AG20443 (cell line): ENCODE results near the gene KRTAP10-8.
A peak's percentile ranks its signal among the peaks of the same experiment; 100 is the strongest.
"Not testable (repeated sequence)": the region's sequence is repeated elsewhere in the genome, so short reads cannot be mapped to it uniquely, and the experiment has no call there.

Experiments used
- DNase-seq: peaks from one replicate; pipeline ENCODE4 v3.0.0; 2012; ENCODE audit warnings: low spot score, mixed read lengths

KRTAP10-8 gene

DNA sequence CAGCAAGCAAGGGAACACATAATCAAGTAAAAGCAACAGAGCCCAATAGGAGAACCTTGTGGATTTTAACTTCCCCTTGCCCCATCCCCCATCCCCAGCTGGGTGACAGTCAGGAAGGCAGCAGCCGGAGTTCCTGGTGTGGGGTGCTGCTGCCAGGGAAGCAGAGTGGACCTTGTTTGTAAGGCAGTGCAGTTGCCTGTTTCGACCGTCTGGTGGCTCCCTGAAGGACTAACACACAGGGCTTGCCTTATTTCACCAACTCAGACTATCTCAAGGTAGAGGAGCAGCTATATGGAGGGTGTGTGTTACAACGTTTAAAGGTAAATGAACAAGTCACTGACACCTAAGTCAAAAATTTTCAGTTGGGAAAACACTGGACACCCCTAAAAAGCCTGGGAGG is 6.6 kb downstream of the KRTAP10-8 start:
- DNase-seq = peak; percentile 30

- DNase-seq = no peak
These were observed 7.0 kb downstream of the KRTAP10-8 start for GRCh38 chr21:44618909-44619308.

DNA sequence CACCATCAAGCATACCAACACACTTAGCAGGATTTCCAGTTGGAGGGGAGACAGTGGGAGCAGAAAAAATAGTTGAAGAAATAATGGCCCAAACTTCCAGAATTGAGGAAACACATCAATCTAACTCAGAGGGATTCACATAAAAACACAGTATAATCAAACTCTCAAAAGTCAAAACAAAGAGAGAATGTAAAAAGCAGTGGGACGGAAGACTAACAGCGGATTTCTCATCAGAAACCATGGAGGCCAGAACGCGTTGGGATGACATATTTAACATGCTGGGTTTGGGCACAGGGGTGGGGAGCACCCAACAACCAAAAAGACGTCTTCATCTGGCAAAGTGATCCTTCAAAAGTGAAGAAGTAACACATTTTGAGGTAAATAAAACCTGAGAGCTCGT is 8.0 kb downstream of the KRTAP10-8 start:
- no peak for DNase-seq

GRCh38 chr21:44623575-44623974 is 11.7 kb downstream of the KRTAP10-8 start:
- DNase-seq = no peak

- no peak for DNase-seq
These were observed 13.9 kb downstream of the KRTAP10-8 start for GRCh38 chr21:44625756-44626155.

GRCh38 chr21:44626262-44626661 is 14.4 kb downstream of the KRTAP10-8 start:
- DNase-seq = no peak

DNA sequence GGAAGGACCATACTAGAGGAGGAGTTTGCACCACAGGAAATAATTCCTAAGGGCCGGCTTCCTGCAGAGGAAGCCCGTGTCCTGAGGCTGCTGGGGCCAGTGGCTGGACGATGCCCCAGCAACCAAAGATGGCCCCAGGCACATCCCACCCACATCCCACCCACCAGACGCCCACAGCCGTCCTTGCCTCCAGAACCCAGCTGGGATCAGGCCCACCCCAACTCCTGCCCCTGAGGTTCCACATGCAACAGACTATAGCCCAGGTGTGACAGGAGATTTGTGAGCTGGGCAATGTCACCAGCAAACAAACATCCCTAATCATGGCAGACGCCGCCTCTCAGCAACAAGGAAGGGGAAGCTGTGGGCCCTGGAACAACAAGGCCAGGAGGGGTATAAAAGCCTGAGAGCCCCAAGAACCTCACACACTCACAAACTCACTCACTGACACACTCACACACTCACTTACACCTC is 14.8 kb downstream of the KRTAP10-8 start, which contains the start of gene KRTAP10-9:
Gene KRTAP10-9, plus strand, starts transcription at position 421 of the 471 bp plus-strand sequence. CDS start 79 bp downstream, outside the sequence.
- no peak for DNase-seq

GRCh38 chr21:44627181-44627822 is 15.4 kb downstream of the KRTAP10-8 start:
- DNase-seq = not testable (repeated sequence)

- DNase-seq = not testable (repeated sequence)
These were observed 16.0 kb downstream of the KRTAP10-8 start for GRCh38 chr21:44627831-44628233.

DNA sequence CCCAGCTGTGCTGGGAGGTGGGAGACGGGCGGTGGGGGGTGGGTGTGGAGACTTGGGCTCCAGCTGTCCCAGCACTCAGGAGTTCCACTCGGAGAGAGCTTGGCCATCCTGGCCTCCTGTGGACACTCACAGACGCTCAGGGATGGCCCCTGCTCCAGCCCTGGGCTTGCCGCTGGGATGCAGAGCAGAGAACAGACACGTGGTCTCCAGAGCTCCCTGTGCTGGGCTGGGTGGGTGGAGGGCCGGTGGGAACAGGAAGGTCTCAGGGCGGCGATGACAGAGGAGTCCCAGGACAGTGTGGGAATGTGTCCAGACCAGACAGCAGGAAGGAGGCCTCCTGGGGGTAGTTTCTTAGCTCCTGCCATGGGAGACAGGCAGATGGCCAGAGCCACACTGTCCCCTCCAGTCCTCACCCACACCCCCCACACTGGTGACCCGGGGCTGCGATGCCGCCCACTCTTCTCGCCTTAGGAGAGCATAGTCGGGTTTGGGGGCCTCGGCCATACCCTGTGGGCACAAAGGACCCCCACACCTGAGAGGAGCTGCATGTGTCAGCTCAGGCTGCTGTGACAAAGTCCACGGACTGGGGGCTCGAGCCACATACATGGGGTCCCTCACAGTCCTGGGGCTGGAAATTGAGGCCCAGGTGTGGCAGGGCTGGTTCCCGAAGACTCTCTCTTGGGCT is 17.0 kb downstream of the KRTAP10-8 start:
- no peak for DNase-seq

DNA sequence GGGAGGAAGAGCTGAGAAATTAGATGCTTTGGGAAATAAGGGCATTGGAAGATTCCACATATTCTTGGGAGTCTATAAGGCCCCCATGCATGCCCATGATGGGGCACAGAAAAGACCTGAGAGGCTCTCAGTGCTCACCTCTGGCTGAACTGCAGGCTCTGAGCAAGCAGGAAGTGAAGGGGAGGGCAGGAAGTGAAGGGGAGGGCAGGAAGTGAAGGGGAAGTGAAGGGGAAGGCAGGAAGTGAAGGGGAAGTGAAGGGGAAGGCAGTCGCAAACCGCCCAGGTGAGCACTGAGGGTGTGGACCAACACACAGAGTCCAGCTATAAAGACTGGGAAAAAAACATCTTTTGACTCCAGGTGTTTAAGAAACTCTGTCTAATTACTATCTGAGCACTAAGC is 18.6 kb downstream of the KRTAP10-8 start:
- no peak for DNase-seq

DNA sequence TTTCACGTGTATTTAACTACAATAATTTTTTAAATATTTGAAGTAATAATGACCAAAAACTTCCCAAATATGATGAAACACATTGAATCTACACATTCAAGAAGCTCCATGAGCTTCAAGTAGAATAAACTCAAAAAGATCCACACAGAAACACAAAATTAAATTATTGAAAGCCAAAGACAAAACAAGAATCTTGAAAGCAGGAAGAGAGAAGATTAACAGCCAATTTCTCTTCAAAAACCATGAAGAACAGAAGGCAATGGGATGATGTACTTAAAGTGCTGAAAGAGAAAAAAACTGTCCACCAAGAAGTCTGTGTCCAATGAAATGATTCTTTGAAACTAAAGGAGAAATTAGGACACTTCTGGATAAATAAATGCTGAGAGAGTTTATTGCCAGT is 20.2 kb downstream of the KRTAP10-8 start:
- DNase-seq = no peak

GRCh38 chr21:44636209-44637017 is 24.5 kb downstream of the KRTAP10-8 start:
- DNase-seq = no peak

- no peak for DNase-seq
These were observed 25.4 kb downstream of the KRTAP10-8 start, which contains the start of gene KRTAP10-10 for GRCh38 chr21:44637018-44637850. Gene KRTAP10-10 (plus strand): TSS chr21:44637356. CDS start chr21:44637418, 62 bp downstream.

DNA sequence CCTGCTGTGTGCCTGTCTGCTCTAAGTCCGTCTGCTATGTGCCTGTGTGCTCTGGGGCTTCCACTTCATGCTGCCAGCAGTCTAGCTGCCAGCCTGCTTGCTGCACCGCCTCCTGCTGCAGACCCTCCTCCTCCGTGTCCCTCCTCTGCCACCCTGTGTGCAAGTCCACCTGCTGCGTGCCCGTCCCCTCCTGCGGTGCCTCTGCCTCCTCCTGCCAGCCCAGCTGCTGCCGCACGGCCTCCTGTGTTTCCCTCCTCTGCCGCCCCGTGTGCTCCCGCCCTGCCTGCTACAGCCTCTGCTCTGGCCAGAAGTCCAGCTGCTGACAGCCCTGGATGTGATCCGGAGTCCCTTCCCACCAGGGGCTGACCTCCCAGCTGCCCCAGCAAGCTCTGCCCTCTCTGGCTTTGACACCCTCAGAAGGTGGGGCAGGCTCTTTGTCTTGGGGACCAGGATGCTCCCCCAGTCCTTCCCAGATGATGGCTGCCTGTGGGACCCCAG is 26.0 kb downstream of the KRTAP10-8 start:
- DNase-seq = not testable (repeated sequence)

DNA sequence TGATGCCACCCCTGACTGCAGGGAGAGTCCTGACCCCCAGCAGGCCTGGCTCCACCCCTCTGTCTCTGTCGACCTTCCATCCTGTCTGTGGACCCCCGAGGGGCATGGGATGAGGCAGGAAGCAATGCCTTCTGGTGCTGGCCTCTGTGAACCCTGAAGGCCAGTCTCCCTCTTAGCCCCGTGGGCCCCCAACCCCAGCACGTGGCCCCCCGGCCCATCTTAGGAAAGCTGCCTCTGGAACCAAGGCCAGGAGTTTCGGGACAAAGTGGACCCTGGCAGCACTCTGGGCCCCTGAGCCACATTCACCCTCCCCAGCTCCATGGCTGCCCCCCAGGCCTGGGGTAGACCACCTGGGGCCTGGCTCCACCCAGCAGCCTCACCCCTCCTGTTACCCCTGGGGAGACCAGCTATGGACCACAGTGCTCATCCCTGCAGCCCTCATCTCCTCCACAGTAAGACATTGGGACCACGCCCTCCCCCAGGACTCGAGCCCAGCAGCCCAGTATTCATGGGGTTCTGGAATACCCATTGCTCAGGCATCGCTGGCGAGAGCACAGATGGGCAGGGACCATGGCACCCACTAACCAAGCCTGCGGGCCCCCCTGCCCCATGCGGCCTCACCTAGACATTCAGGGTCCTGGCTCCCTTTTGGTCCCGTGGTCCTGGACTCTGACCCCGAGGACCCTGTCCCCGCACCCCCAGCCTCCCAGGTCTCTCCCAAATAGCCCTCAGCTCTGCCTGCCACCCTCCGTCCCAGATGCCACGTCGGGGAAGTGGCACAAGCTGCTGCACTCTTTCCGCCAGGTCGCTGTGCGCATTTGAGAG is 26.8 kb downstream of the KRTAP10-8 start:
- DNase-seq = not testable (repeated sequence)

DNA sequence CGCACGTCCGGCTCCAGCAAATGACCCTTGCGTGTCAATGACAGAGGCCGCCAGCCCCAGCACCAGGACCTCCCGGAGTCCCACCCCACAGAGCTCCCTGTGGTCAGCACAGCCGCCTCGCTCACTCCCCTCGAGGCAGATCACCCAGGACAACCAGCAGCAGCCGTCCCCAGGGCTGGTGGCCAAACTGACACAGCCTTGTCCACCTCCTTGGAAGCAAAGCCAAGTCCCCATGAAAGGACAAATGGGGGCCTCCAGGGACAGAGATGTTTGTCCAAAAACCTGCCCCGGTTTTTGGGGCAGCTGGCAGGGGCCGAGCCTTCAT is 27.4 kb downstream of the KRTAP10-8 start:
- DNase-seq = no peak

- DNase-seq = no peak
These were observed 28.9 kb downstream of the KRTAP10-8 start for GRCh38 chr21:44640761-44641160.

DNA sequence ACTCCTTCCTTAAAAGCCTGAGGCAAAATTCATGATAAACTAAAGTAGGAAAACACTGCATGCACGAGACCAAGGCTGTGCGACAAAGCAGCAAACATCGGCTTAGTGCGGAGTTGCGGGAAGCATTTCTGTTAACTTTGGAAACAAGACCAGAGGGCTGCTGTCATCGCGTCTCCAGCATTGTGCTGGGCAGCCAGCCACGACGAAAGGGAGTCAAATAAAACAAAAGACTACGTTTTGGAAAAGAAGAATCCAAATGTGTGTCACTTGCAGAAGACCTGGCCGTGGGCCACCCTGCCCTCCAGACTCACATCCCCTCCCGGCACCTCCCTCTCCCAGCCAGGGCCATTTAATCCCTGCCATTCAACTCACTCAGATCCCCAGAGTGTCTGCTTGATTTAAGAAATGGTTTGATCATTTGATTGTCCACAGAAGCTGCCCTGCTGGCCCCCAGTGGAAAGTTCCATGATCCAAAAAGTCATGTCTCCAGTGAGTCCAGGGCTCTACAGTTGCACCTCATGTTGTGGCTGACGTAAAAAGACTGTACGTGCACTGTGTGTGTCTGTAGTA is 31.9 kb downstream of the KRTAP10-8 start:
- no peak for DNase-seq

- no peak for DNase-seq
These were observed 33.0 kb downstream of the KRTAP10-8 start for GRCh38 chr21:44644878-44645277.
